GM21360 (cell line): Measurements from ENCODE around the gene ADCYAP1R1.

Experiments used
- ATAC-seq: cut with Tn5 transposase; IDR thresholded peaks from one replicate; pipeline ENCODE4 v1.9.1; 2021; ENCODE audit warnings: mild to moderate bottlenecking, moderate library complexity; ENCODE audit not compliant: unreplicated experiment

ADCYAP1R1 gene

GRCh38 chr7:31104361-31105255 lies 52.5 kb downstream of the ADCYAP1R1 start:
- no peak for ATAC-seq

- ATAC-seq: no peak
Observed at GRCh38 chr7:31105256-31105950, 53.3 kb downstream of the ADCYAP1R1 start.

- no peak for ATAC-seq
Observed at GRCh38 chr7:31106303-31107105, 54.4 kb downstream of the ADCYAP1R1 start.

- no peak for ATAC-seq
Observed at GRCh38 chr7:31107106-31108090, 55.3 kb downstream of the ADCYAP1R1 start.

GRCh38 chr7:31108097-31108657 lies 56.1 kb downstream of the ADCYAP1R1 start:
- no peak for ATAC-seq

- no peak for ATAC-seq
Observed at GRCh38 chr7:31109751-31110150, 57.6 kb downstream of the ADCYAP1R1 start.

- ATAC-seq: no peak
Observed at GRCh38 chr7:31110331-31111108, 58.4 kb downstream of the ADCYAP1R1 start.

- ATAC-seq: no peak
Observed at GRCh38 chr7:31111109-31111451, 59.0 kb downstream of the ADCYAP1R1 start.

- no peak for ATAC-seq
Observed at GRCh38 chr7:31113660-31114059, 61.6 kb downstream of the ADCYAP1R1 start.

GRCh38 chr7:31114593-31115343 lies 62.7 kb downstream of the ADCYAP1R1 start:
- ATAC-seq: no peak

GRCh38 chr7:31116615-31117014 lies 64.5 kb downstream of the ADCYAP1R1 start:
- ATAC-seq: no peak

- no peak for ATAC-seq
Observed at GRCh38 chr7:31119249-31119648, 67.1 kb downstream of the ADCYAP1R1 start.

- no peak for ATAC-seq
Observed at GRCh38 chr7:31120800-31121513, 68.8 kb downstream of the ADCYAP1R1 start.

GRCh38 chr7:31121601-31122000 lies 69.5 kb downstream of the ADCYAP1R1 start:
- no peak for ATAC-seq

- peak; percentile 78 for ATAC-seq
Observed at GRCh38 chr7:31122649-31123058, 70.5 kb downstream of the ADCYAP1R1 start.

GRCh38 chr7:31123321-31123720 lies 71.2 kb downstream of the ADCYAP1R1 start:
- no peak for ATAC-seq

GRCh38 chr7:31123726-31124125 lies 71.6 kb downstream of the ADCYAP1R1 start:
- ATAC-seq: no peak

GRCh38 chr7:31125171-31125570 lies 73.1 kb downstream of the ADCYAP1R1 start:
- no peak for ATAC-seq
